DOHH2 (cell line): ENCODE results near the gene AKT2.

Experiments
- H3F3A ChIP-seq: fragments of 200-600 bp; sonication (generic), shearing (Covaris generic); 2 replicates; pipeline ENCODE4 v1.6.0; 2016; ENCODE audit warnings: antibody characterized with exemption, mild to moderate bottlenecking; ENCODE audit not compliant: control insufficient read depth, insufficient read depth
- H3K27ac ChIP-seq: fragments of 200-600 bp; sonication (generic); 2 replicates; pipeline ENCODE4 v1.5.1; 2014; ENCODE audit warnings: low read depth, mild to moderate bottlenecking, low read length, moderate library complexity
- H3K27me3 ChIP-seq: fragments of 200-600 bp; sonication (generic); 2 replicates; pipeline ENCODE4 v1.6.1; 2014; ENCODE audit warnings: mild to moderate bottlenecking, low read length, mixed read lengths; ENCODE audit not compliant: control insufficient read depth
- H3K36me3 ChIP-seq: fragments of 200-600 bp; sonication (generic); 2 replicates; pipeline ENCODE4 v1.6.1; 2014; ENCODE audit warnings: mild to moderate bottlenecking, low read length, moderate library complexity, mixed read lengths; ENCODE audit not compliant: control insufficient read depth
- H3K4me1 ChIP-seq: fragments of 200-600 bp; sonication (generic); 2 replicates; pipeline ENCODE4 v1.6.1; 2014; ENCODE audit warnings: mild to moderate bottlenecking, low read length, mixed read lengths; ENCODE audit not compliant: control insufficient read depth
- H3K4me2 ChIP-seq: fragments of 200-600 bp; sonication (generic); 2 replicates; pipeline ENCODE4 v1.6.0; 2014; ENCODE audit warnings: mild to moderate bottlenecking, low read length, moderate library complexity
- H3K4me3 ChIP-seq: fragments of 200-600 bp; sonication (generic); 2 replicates; pipeline ENCODE4 v1.5.1; 2014; ENCODE audit warnings: mild to moderate bottlenecking, low read length, mixed read lengths
- H3K79me2 ChIP-seq: fragments of 200-600 bp; sonication (generic); 2 replicates; pipeline ENCODE4 v1.6.1; 2014; ENCODE audit warnings: mild to moderate bottlenecking, low read length, mixed read lengths; ENCODE audit not compliant: control insufficient read depth
- H3K9me2 ChIP-seq: fragments of 200-600 bp; sonication (generic); replicated peaks from 2 replicates; pipeline ENCODE4 v1.6.1; 2014; ENCODE audit warnings: mild to moderate bottlenecking, low read length, mixed read lengths; ENCODE audit not compliant: control insufficient read depth
- H3K9me3 ChIP-seq: fragments of 200-600 bp; sonication (generic); 2 replicates; pipeline ENCODE4 v1.6.1; 2014; ENCODE audit warnings: antibody characterized with exemption, low read length, mixed read lengths; ENCODE audit not compliant: control insufficient read depth, insufficient read depth
- H4K20me1 ChIP-seq: fragments of 200-600 bp; sonication (generic); 2 replicates; pipeline ENCODE4 v1.6.0; 2014; ENCODE audit warnings: low read depth, mild to moderate bottlenecking, antibody characterized with exemption, low read length, moderate library complexity; ENCODE audit not compliant: control insufficient read depth, insufficient read depth
- CTCF ChIP-seq: fragments of 200-600 bp; sonication (generic); IDR thresholded peaks from one replicate; pipeline ENCODE4 v1.5.1; 2014; ENCODE audit warnings: antibody characterized with exemption, mild to moderate bottlenecking, low read depth, low read length; ENCODE audit not compliant: poor library complexity, severe bottlenecking
- EZH2phosphoT487 ChIP-seq: fragments of 200-600 bp; sonication (generic); IDR thresholded peaks from 2 replicates; pipeline ENCODE4 v1.6.1; 2017; ENCODE audit warnings: borderline replicate concordance, mild to moderate bottlenecking, antibody characterized with exemption, low read length, moderate library complexity, mixed read lengths

AKT2 gene

GRCh38 chr19:40266119-40266518, 19.0 kb downstream of the AKT2 start:
- Histone ChIP-seq H3F3A (no peaks in the 10 kb centered on the region), H3K4me1 (peaks cover 16% of the 10 kb centered on the region), H3K4me3 (no peak overlapping the region), H3K27ac (no peak overlapping the region), H4K20me1 (peaks cover 4% of the 10 kb centered on the region; the same call in 1 of the 2 replicates), H3K9me3 (no peaks in the 10 kb centered on the region), H3K27me3 (no peaks in the 10 kb centered on the region), H3K4me2 (no peak overlapping the region), H3K9me2 (no peaks in the 10 kb centered on the region), H3K79me2 (peaks cover 59% of the 10 kb centered on the region), H3K36me3 (peaks cover 39% of the 10 kb centered on the region)
- TF ChIP-seq CTCF (no peak), EZH2phosphoT487 (no peak)

- no peaks in the 10 kb centered on the region for H3F3A ChIP-seq
- TF ChIP-seq EZH2phosphoT487 (no peak), CTCF (no peak)
- no peaks in the 10 kb centered on the region for H3K9me3 ChIP-seq
- no peak overlapping the region for H3K4me3 ChIP-seq
- no peak overlapping the region for H3K4me2 ChIP-seq
- peaks cover 60% of the 10 kb centered on the region for H3K79me2 ChIP-seq
- H3K27ac ChIP-seq = no peak overlapping the region
- H4K20me1 ChIP-seq = peaks cover 4% of the 10 kb centered on the region; the same call in 1 of the 2 replicates
- no peaks in the 10 kb centered on the region for H3K9me2 ChIP-seq
- H3K36me3 ChIP-seq = peaks cover 39% of the 10 kb centered on the region
- no peaks in the 10 kb centered on the region for H3K27me3 ChIP-seq
- H3K4me1 ChIP-seq = peaks cover 16% of the 10 kb centered on the region
Measured at GRCh38 chr19:40265763-40266099, 19.4 kb downstream of the AKT2 start.

GRCh38 chr19:40265055-40265762, 19.9 kb downstream of the AKT2 start:
- Histone ChIP-seq H3K27ac (no peak overlapping the region), H3K4me2 (no peak overlapping the region), H3K4me3 (no peak overlapping the region), H3K9me2 (no peaks in the 10 kb centered on the region), H4K20me1 (peaks cover 4% of the 10 kb centered on the region; the same call in 1 of the 2 replicates), H3K79me2 (peaks cover 57% of the 10 kb centered on the region), H3K36me3 (peaks cover 39% of the 10 kb centered on the region), H3F3A (no peaks in the 10 kb centered on the region), H3K9me3 (no peaks in the 10 kb centered on the region), H3K27me3 (no peaks in the 10 kb centered on the region), H3K4me1 (peaks cover 16% of the 10 kb centered on the region)
- TF ChIP-seq CTCF = no peak
- no peak for TF ChIP-seq EZH2phosphoT487
